ENCODE data around the gene NRM. TPM values are rescaled to one million over a fixed set of nuclear protein-coding genes. Genes with fewer than 3 reads are reported as not detected.

Gene NRM
- polyA plus RNA-seq, 1 donor from 2014 or later, result 7.1 TPM

DNA sequence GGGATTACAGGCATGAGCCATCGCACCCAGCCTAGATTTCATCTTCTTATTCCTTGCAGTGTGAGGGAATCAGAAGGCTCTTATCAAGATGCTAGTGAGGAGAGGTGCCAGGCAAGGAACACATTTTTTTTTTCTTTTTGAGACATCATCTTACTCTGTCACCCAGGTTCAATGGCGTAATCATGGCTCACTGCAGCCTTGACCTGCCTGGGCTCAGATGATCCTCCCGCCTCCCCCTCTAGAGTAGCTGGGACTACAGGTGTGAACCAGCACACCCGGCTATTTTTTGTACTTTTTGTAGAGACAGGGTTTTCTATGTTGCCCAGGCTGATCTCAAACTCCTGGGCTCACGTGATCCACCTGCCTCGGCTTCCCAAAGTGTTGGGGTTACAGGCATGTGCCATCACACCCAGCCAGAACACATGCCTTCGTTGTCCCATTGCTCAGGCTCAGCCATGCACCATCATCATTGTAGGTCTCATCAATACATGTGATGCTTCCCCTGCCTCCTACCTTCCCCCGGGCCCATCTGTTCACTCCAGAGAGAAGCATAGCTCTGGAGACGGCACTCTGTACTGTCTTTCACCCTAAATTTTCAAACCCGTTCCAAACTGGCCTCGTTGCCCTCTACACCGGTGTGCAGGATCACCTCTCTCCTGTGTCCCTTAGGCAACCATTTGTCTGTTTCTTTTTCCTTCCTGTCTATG lies 41.6 kb upstream of the NRM start:
- no peaks in the 10 kb centered on the region for H3K36me3 ChIP-seq (ENCODE audit: insufficient read depth, low read length)
- no peak overlapping the region for H2AFZ ChIP-seq (ENCODE audit: low read depth, low read length)
- H4K20me1 ChIP-seq (ENCODE audit: insufficient read depth), result no peaks in the 10 kb centered on the region
- H3K27ac ChIP-seq (ENCODE audit: low read length), result no peak overlapping the region
- no peak for TF ChIP-seq TAF1 (IDR thresholded peaks at IDR 0.05; ENCODE audit: low read depth)
- TF ChIP-seq, protein P1, sequence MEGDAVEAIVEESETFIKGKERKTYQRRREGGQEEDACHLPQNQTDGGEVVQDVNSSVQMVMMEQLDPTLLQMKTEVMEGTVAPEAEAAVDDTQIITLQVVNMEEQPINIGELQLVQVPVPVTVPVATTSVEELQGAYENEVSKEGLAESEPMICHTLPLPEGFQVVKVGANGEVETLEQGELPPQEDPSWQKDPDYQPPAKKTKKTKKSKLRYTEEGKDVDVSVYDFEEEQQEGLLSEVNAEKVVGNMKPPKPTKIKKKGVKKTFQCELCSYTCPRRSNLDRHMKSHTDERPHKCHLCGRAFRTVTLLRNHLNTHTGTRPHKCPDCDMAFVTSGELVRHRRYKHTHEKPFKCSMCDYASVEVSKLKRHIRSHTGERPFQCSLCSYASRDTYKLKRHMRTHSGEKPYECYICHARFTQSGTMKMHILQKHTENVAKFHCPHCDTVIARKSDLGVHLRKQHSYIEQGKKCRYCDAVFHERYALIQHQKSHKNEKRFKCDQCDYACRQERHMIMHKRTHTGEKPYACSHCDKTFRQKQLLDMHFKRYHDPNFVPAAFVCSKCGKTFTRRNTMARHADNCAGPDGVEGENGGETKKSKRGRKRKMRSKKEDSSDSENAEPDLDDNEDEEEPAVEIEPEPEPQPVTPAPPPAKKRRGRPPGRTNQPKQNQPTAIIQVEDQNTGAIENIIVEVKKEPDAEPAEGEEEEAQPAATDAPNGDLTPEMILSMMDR (IDR thresholded peaks at IDR 0.05; ENCODE audit: poor library complexity, severe bottlenecking), result no peak
- no peak for TF ChIP-seq EZH2 (IDR thresholded peaks at IDR 0.05; ENCODE audit: borderline replicate concordance, insufficient read depth, low read length, poor library complexity, severe bottlenecking)
- no peaks in the 10 kb centered on the region for H3K27me3 ChIP-seq (ENCODE audit: insufficient read depth, low read depth, low read length)
- no peaks in the 10 kb centered on the region for H3K79me2 ChIP-seq (replicated peaks; ENCODE audit: insufficient read depth, low read length)
- no peak overlapping the region for H3K4me2 ChIP-seq (ENCODE audit: low read length)
- H3K9ac ChIP-seq (ENCODE audit: low read length), result no peak overlapping the region
- no peak overlapping the region for H3K4me3 ChIP-seq (ENCODE audit: low read length)
- H3K9me2 ChIP-seq (ENCODE audit: insufficient read depth, low read length), result no peaks in the 10 kb centered on the region
- no peaks in the 10 kb centered on the region for H3F3A ChIP-seq (ENCODE audit: insufficient read depth, low read length, poor library complexity, severe bottlenecking)
- H3K9me3 ChIP-seq (ENCODE audit: low read length), result no peaks in the 10 kb centered on the region

DNA sequence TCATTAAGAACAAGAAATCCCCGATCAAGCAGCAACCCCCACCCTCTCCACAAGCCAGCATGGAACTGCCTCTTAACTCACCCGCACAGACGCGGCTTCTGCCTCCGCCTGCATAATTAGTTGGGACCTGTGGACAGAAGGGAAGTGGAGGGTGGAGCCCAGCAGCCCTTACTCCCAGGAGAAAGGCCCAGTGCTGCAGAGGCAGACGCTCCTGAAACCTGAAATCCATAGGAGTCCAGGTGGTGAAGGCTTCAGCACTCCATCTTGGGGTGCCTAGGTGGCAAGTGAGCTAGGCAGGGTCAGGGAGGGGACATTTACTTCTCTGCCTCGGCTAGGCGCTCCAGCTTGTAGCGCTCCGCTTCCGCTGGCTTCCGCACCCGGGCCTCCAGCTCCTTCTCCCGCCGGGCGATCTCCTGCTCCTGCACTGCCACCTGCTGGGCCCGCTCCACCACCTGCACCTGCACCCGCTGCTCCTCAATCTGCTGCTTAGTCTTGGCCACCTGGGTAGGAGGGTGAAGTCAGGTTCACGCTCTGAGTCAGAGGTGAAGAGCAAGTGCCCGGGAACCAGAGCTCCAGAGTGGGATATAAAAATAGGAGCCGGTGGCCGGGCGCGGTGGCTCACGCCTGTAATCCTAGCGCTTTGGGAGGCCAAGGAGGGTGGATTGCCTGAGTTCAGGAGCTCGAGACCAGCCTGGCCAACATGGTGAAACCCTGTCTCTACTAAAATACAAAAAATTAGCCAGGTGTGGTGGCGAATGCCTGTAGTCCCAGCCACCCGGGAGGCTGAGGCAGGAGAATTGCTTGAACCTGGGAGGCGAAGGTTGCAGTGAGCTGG lies 40.0 kb upstream of the NRM start:
- Histone ChIP-seq H4K20me1 (ENCODE audit: insufficient read depth) (peaks cover 3% of the 10 kb centered on the region), H3K27me3 (ENCODE audit: insufficient read depth, low read depth, low read length) (no peaks in the 10 kb centered on the region), H2AFZ (ENCODE audit: low read depth, low read length) (no peak overlapping the region), H3K9ac (ENCODE audit: low read length) (no peak overlapping the region), H3K4me2 (ENCODE audit: low read length) (no peak overlapping the region), H3K36me3 (ENCODE audit: insufficient read depth, low read length) (no peaks in the 10 kb centered on the region), H3K79me2 (replicated peaks; ENCODE audit: insufficient read depth, low read length) (peaks cover 10% of the 10 kb centered on the region), H3K27ac (ENCODE audit: low read length) (no peak overlapping the region), H3K9me2 (ENCODE audit: insufficient read depth, low read length) (no peaks in the 10 kb centered on the region), H3K9me3 (ENCODE audit: low read length) (no peaks in the 10 kb centered on the region), H3K4me3 (ENCODE audit: low read length) (no peak overlapping the region), H3F3A (ENCODE audit: insufficient read depth, low read length, poor library complexity, severe bottlenecking) (no peaks in the 10 kb centered on the region)
- TF ChIP-seq EZH2 (IDR thresholded peaks at IDR 0.05; ENCODE audit: borderline replicate concordance, insufficient read depth, low read length, poor library complexity, severe bottlenecking), result no peak
- TF ChIP-seq POLR2AphosphoS5 (IDR thresholded peaks at IDR 0.05), result no peak
- no peak for TF ChIP-seq MXI1 (conservative IDR thresholded peaks at IDR 0.05; ENCODE audit: poor library complexity, severe bottlenecking)
- TF ChIP-seq EP300 (conservative IDR thresholded peaks at IDR 0.05; ENCODE audit: poor library complexity, severe bottlenecking), result no peak
- no peak for TF ChIP-seq TAF1 (IDR thresholded peaks at IDR 0.05; ENCODE audit: low read depth)
- TF ChIP-seq, protein P2, sequence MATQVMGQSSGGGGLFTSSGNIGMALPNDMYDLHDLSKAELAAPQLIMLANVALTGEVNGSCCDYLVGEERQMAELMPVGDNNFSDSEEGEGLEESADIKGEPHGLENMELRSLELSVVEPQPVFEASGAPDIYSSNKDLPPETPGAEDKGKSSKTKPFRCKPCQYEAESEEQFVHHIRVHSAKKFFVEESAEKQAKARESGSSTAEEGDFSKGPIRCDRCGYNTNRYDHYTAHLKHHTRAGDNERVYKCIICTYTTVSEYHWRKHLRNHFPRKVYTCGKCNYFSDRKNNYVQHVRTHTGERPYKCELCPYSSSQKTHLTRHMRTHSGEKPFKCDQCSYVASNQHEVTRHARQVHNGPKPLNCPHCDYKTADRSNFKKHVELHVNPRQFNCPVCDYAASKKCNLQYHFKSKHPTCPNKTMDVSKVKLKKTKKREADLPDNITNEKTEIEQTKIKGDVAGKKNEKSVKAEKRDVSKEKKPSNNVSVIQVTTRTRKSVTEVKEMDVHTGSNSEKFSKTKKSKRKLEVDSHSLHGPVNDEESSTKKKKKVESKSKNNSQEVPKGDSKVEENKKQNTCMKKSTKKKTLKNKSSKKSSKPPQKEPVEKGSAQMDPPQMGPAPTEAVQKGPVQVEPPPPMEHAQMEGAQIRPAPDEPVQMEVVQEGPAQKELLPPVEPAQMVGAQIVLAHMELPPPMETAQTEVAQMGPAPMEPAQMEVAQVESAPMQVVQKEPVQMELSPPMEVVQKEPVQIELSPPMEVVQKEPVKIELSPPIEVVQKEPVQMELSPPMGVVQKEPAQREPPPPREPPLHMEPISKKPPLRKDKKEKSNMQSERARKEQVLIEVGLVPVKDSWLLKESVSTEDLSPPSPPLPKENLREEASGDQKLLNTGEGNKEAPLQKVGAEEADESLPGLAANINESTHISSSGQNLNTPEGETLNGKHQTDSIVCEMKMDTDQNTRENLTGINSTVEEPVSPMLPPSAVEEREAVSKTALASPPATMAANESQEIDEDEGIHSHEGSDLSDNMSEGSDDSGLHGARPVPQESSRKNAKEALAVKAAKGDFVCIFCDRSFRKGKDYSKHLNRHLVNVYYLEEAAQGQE (IDR thresholded peaks at IDR 0.05; ENCODE audit: borderline replicate concordance), result no peak
- TF ChIP-seq SMC3 (conservative IDR thresholded peaks at IDR 0.05; ENCODE audit: poor library complexity), result no peak
- peak; percentile 45 for TF ChIP-seq RAD21 (conservative IDR thresholded peaks at IDR 0.05)
- TF ChIP-seq, protein P1 (IDR thresholded peaks at IDR 0.05; ENCODE audit: poor library complexity, severe bottlenecking), result peak; percentile 54
